HG03469 (cell line): ENCODE results near the gene LONRF2.
"Not testable (repeated sequence)": the region's sequence is repeated elsewhere in the genome, so short reads cannot be mapped to it uniquely, and the experiment has no call there.

Source experiments
- ATAC-seq: cut with Tn5 transposase; IDR thresholded peaks from one replicate; pipeline ENCODE4 v1.9.1; 2021; ENCODE audit warnings: mild to moderate bottlenecking, moderate library complexity, moderate number of reproducible peaks; ENCODE audit not compliant: unreplicated experiment

LONRF2 gene

GRCh38 chr2:100321866-100322820, at the start of gene LONRF2:
LONRF2 (minus strand) TSS chr2:100322501; CDS start chr2:100322093, 408 bp downstream.
- no peak for ATAC-seq

GRCh38 chr2:100367163-100367562, 44.9 kb upstream of the LONRF2 start:
- ATAC-seq: no peak

GRCh38 chr2:100365434-100365833, 43.1 kb upstream of the LONRF2 start:
- no peak for ATAC-seq

- ATAC-seq: not testable (repeated sequence)
Measured at GRCh38 chr2:100362269-100362668, 40.0 kb upstream of the LONRF2 start.

- no peak for ATAC-seq
Measured at GRCh38 chr2:100359576-100359975, 37.3 kb upstream of the LONRF2 start.

- ATAC-seq: no peak
Measured at GRCh38 chr2:100358554-100358953, 36.3 kb upstream of the LONRF2 start.

DNA sequence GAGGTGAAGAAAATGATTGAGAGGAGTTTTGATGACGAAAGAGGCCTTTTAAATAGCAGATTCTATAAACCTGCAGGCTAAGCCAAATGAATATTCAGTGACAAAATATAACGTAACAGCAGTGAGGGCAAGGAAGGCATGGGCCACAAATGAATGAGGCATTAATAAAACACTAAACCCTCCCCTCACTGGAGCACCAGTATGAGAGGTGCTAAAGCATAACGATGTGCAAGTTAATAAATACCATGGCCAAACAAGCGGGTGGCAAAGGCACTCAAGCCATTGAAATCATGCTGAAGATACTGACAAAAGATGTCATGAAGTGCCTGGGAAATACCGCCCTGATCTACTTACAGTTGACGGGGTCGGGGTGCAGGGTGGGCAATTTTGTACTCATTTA, 30.2 kb upstream of the LONRF2 start:
- ATAC-seq: no peak

DNA sequence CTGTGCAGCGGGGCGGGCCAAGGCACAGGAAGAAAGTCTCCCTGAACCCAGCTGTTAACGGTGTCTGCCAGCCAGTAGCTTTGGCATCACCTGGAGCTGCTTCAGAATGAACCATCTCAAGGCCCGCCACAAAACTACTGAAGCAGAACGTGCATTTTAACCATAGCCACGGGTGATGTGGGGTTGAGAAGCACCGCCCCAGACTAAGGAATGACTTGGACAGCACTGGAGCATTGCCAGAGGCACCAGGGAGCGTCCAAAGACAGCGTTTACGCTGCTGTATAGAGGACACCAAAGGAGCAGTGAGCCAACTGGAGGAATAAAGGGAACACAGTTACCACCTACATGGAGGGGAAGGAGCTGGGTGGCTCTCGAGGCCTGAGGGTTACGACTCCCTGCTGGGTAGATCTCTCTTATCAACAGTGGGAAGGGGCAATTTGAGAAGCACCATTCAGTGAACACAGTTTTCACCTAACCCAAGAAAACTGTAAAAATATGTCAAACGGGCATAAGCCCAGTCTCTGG, 28.4 kb upstream of the LONRF2 start:
- no peak for ATAC-seq

DNA sequence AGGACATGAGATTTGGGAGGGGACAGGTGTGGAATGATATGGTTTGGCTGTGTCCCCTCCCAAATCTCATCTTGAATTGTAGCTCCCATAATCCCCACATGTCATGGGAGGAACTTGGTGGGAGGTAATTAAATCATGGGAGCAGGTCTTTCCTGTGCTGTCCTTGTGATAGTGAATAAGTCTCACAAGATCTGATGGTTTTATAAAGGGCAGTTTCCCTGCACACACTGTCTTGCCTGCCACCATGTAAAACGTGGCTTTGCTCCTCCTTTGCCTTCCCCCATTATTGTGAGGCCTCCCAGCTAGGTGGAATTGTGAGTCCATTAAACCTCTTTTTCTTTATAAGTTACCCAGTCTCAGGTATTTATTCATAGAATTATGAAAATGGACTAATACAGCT, 22.8 kb upstream of the LONRF2 start:
- ATAC-seq: not testable (repeated sequence)

GRCh38 chr2:100344433-100344832, 22.1 kb upstream of the LONRF2 start:
- no peak for ATAC-seq

DNA sequence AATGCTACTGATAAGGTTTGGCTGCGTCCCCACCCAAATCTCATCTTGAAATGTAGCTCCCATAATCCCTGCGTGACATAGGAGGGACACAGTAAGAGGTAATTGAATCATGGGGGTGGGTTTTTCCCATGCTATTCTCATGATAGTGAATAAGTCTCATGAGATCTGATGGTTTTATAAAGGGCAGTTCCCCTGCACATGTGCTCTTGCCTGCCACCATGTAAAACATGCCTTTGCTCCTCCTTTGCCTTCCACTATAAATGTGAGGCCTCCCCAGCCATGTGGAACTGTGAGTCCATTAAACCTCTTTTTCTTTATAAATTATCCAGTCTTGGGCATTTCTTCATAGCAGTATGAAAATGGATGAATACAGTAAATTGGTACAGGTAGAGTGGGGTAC, 20.2 kb upstream of the LONRF2 start:
- not testable (repeated sequence) for ATAC-seq

- no peak for ATAC-seq
Measured at GRCh38 chr2:100339823-100340222, 17.5 kb upstream of the LONRF2 start.

DNA sequence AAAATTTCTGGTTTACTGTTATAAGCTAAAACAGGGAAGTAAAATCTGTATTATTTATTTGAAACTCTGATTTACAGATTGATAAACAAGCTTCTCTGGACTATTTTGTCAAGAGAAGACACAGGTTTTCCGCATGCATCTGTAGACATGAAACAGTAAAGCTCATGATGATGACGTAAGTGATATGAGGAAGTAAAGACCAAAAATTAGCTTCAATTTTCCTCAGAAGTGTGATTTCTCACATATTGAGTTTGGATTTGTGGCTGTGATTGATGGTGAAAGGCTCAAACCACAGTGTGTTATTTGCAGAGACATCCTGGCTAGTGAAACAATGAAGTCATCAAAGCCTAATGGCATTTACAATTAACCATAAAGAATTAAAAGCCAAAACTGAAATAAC, 12.6 kb upstream of the LONRF2 start:
- no peak for ATAC-seq

DNA sequence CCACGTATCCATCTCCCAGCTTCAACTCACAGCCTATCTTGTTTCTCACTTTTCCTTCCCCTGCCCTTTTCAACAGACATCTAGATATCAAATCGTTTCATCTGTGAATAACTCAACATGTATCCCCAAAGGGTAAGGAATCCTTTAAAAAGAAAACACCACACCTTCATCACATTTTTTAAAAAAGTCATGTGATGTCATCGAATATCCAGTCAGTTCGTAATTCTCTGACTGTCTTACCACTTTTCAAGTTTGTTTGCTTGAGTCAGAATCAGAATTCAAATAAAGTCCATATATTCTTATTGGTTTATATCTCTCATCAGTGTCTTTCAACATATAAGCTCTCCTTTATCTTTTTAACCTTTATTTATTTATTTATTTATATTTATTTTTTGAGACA, 5.4 kb upstream of the LONRF2 start:
- ATAC-seq: no peak

GRCh38 chr2:100321179-100321865, 979 bp downstream of the LONRF2 start:
- no peak for ATAC-seq

DNA sequence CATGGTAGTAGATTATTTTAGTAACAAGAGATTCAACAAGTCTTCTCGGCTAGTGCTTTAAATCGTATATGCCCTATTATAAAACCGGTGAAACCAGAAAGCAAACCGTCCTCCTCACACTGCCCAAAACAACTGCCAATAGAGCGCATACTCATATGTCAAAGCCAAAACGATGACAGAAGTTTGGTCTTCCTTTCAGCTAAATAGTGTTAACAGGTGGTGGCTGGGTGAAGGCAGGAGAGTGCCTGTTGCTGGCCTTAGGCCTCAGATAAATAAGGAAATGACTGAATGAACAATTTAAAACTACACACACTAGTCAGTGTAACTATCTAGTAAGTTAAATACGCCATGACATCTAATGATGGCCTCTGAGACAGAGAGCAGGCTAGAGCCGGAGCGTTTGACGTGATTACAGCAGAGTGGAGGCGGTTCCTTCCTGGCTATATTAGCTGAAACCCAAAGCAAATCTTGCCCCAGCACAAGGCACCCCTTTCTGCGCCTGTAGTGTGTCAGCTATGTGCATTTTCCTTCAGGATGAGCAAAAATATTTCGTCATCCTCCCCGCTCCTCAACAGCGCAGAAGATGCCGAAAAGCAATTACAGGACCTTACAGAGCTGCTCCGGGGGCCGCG, 1.6 kb downstream of the LONRF2 start:
- ATAC-seq: no peak

- ATAC-seq: no peak
Measured at GRCh38 chr2:100317634-100318033, 4.7 kb downstream of the LONRF2 start.

GRCh38 chr2:100309973-100310719, 12.2 kb downstream of the LONRF2 start:
- ATAC-seq: no peak

DNA sequence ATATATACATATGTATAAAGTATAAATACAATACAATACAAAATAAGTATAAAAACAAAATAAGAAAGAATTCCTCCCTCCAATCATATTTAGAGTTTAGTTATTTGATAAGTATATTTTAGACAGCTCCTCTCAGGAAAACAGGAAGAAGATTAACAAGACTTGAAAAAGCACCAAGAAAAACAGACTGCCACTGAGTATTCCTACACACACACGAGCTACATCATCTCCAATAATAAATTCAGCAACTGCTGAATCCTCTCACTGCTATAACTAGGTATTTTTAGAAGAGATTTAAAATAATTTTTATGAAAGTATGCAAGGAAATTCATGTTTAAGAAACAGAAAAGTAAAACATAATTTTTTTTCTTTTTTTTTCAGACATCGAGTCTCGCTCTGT, 13.0 kb downstream of the LONRF2 start:
- no peak for ATAC-seq

DNA sequence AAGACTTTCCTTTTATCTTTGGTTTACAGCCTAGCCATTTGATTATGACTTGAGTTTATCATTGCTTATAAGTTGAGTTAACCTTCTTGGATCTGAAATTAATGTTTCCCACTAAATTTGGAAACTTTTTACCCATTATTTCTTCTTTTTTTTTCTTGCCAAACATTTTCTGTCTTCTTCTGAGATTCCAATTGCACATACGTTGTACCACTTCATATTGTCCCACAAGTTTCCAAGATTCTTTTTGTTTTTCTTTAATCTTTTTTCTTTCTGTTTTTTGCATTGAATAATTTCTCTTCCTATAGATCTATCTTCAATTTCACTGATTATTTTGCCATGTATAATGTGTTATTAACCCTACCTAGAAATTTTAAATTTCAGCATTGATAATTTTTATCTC, 18.6 kb downstream of the LONRF2 start:
- ATAC-seq: no peak

- ATAC-seq: no peak
Measured at GRCh38 chr2:100302585-100302892, 19.8 kb downstream of the LONRF2 start.
